Liver (tissue), 9 donors: Measurements from ENCODE around the gene ANTXR1. TPM values are rescaled to one million over a fixed set of nuclear protein-coding genes. Genes with fewer than 3 reads are reported as not detected.

Source experiments
- DNase-seq: peaks from one replicate; pipeline ENCODE4 v3.0.0-alpha.2; 2017; ENCODE audit warnings: low spot score
- H3K27ac ChIP-seq, 2 donors: one replicate each; pipeline ENCODE4 v1.7.0; 2013; ENCODE audit warnings: inconsistent platforms in 2 of 2, low read length in 2 of 2, control low read depth in 1 of 2, low read depth in 1 of 2, mild to moderate bottlenecking in 1 of 2
- H3K27me3 ChIP-seq, 4 donors: one replicate each; pipeline versions ENCODE4 v1.6.1 to v1.7.0; 2013; ENCODE audit warnings: low read length in 3 of 4, inconsistent platforms in 1 of 4, mild to moderate bottlenecking in 1 of 4, moderate library complexity in 1 of 4; ENCODE audit not compliant: control insufficient read depth in 4 of 4, insufficient read depth in 4 of 4
- H3K36me3 ChIP-seq, 4 donors: one replicate each; pipeline versions ENCODE4 v1.6.1 to v1.7.0; 2013; ENCODE audit warnings: low read length in 3 of 4, mild to moderate bottlenecking in 3 of 4, low read depth in 1 of 4, moderate library complexity in 1 of 4; ENCODE audit not compliant: control insufficient read depth in 4 of 4, insufficient read depth in 3 of 4
- H3K4me1 ChIP-seq, 4 donors: one replicate each; pipeline versions ENCODE4 v1.6.1 to v1.7.0; 2013; ENCODE audit warnings: low read length in 3 of 4, mild to moderate bottlenecking in 3 of 4, moderate library complexity in 1 of 4; ENCODE audit not compliant: control insufficient read depth in 4 of 4, insufficient read depth in 4 of 4
- H3K4me3 ChIP-seq, 3 donors: one replicate each; pipeline versions ENCODE4 v1.6.1 to v1.7.0; 2013; ENCODE audit warnings: low read length in 3 of 3, control low read depth in 1 of 3, low read depth in 1 of 3, mild to moderate bottlenecking in 1 of 3
- H3K9ac ChIP-seq, 2 donors: one replicate each; pipeline ENCODE4 v1.7.0; 2013; ENCODE audit warnings: low read length in 2 of 2, mild to moderate bottlenecking in 2 of 2, moderate library complexity in 2 of 2, control low read depth in 1 of 2, low read depth in 1 of 2
- H3K9me3 ChIP-seq, 4 donors: one replicate each; pipeline versions ENCODE4 v1.6.1 to v1.7.0; 2013; ENCODE audit warnings: low read length in 3 of 4; ENCODE audit not compliant: control insufficient read depth in 4 of 4
- FOXA1 ChIP-seq: IDR thresholded peaks from 2 replicates; pipeline ENCODE4 v1.6.1; 2016; ENCODE audit warnings: antibody characterized with exemption
- GABPA ChIP-seq, 2 donors: IDR thresholded peaks in 1 of 2; conservative IDR thresholded peaks in 1 of 2; 2 replicates each; pipeline ENCODE4 v1.6.1; 2016; ENCODE audit warnings: antibody characterized with exemption in 2 of 2, mild to moderate bottlenecking in 1 of 2, moderate library complexity in 1 of 2
- JUND ChIP-seq, 2 donors: IDR thresholded peaks; 2 replicates each; pipeline ENCODE4 v1.6.1; 2016; ENCODE audit warnings: antibody characterized with exemption in 2 of 2
- NR2F2 ChIP-seq: IDR thresholded peaks from 2 replicates; pipeline ENCODE4 v1.6.1; 2016; ENCODE audit warnings: antibody characterized with exemption
- RAD21 ChIP-seq, 2 donors: IDR thresholded peaks; 2 replicates each; pipeline ENCODE4 v1.6.1; 2016; ENCODE audit warnings: antibody characterized with exemption in 2 of 2, mild to moderate bottlenecking in 2 of 2
- RXRA ChIP-seq, 2 donors: IDR thresholded peaks; 2 replicates each; pipeline ENCODE4 v1.6.1; 2017 to 2018; ENCODE audit warnings: antibody characterized with exemption in 2 of 2, mild to moderate bottlenecking in 1 of 2
- SP1 ChIP-seq: IDR thresholded peaks from 2 replicates; pipeline ENCODE4 v1.6.1; 2018; ENCODE audit warnings: antibody characterized with exemption, mild to moderate bottlenecking
- TAF1 ChIP-seq: conservative IDR thresholded peaks from 2 replicates; pipeline ENCODE4 v1.6.1; 2016; ENCODE audit warnings: antibody characterized with exemption, mild to moderate bottlenecking
- WGBS: extraction: QIAGEN DNeasy Blood & Tissue Kit; methylation state at CpG from one replicate; pipeline ENCODE4 v1.1.7; 2013; 5-methylcytosine and 5-hydroxymethylcytosine counted together
- polyA plus RNA-seq, 2 donors: library from polyadenylated mRNA; stranded (reverse) in 1 of 2; unstranded in 1 of 2; fragments of 200-250 nt in 1 of 2; fragments of >200 nt in 1 of 2; fragmentation: Nextera tagmentation in 1 of 2; extraction: Ambion mirVana in 1 of 2; gene quantifications; one replicate each; pipeline versions ENCODE4 v1.2.1 to v1.2.3, GENCODE V29; 2013 to 2015
- total RNA-seq, 2 donors: library from RNA; depleted of rRNA; stranded (reverse); fragments of >200 nt; gene quantifications; one replicate each; pipeline ENCODE4 v1.2.3, GENCODE V29; 2014
- TF ChIP-seq, protein P1 (sequence below): IDR thresholded peaks from 2 replicates; pipeline ENCODE4 v1.6.1; 2016; ENCODE audit warnings: antibody characterized with exemption
- TF ChIP-seq, protein P2 (sequence below): IDR thresholded peaks from 2 replicates; pipeline ENCODE4 v1.6.1; 2016; ENCODE audit warnings: antibody characterized with exemption, mild to moderate bottlenecking
- TF ChIP-seq, protein P3 (sequence below): fragments of 150-350 bp; IDR thresholded peaks from 2 replicates; pipeline ENCODE4 v1.5.1; 2017; ENCODE audit warnings: improper control_type of control experiment, low read depth, low read length; ENCODE audit not compliant: missing input control
- TF ChIP-seq, protein P4 (sequence below): IDR thresholded peaks from 2 replicates; pipeline ENCODE4 v1.6.1; 2016; ENCODE audit warnings: antibody characterized with exemption
- TF ChIP-seq, protein P5 (sequence below): IDR thresholded peaks from 2 replicates; pipeline ENCODE4 v1.6.1; 2016; ENCODE audit warnings: antibody characterized with exemption
- donor health status: healthy.
- donor health status: healthy.
- donor health status: healthy.
- donor health status: healthy.
- donor health status: healthy.

Gene ANTXR1
- total and polyA plus RNA-seq, 4 donors, result 0.60 to 3.6 (median 1.8) TPM

DNA sequence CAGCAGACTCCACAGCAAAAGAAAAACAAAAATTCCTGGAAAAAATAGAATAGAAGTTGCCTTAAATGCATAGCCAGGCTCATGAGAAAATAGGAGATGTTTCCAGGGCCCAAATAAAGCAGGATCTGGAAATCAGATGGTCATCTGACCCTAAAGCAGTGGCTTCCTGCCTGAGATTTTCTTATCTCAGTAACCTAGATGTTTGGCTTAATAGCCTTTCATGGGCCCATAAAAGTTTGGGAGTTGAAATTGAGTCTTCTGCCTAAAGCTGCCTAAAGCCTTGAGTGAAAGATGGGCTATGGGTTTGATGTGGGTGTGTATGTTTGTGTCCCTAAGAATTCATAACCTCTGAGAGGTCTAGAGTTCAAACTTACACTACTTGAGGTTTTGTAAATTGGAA is 149.1 kb downstream of the ANTXR1 start:
- no peaks in the 10 kb centered on the region for H3K27me3 ChIP-seq
- H3K4me3 ChIP-seq, result no peak overlapping the region
- H3K4me1 ChIP-seq, result peaks cover 0 to 4% (median 0%) of the 10 kb centered on the region in 4 donors
- no peaks in the 10 kb centered on the region for H3K9me3 ChIP-seq
- TF ChIP-seq NR2F2 (no peak), GABPA (IDR thresholded peaks at IDR 0.05 in 1 of 2, conservative IDR thresholded peaks at IDR 0.05 in 1 of 2) (no peak), SP1 (no peak), TAF1 (no peak), RXRA (IDR thresholded peaks at IDR 0.05) (no peak), JUND (IDR thresholded peaks at IDR 0.05) (no peak), FOXA1 (no peak)
- TF ChIP-seq, protein P1, sequence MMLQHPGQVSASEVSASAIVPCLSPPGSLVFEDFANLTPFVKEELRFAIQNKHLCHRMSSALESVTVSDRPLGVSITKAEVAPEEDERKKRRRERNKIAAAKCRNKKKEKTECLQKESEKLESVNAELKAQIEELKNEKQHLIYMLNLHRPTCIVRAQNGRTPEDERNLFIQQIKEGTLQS, result no peak
- TF ChIP-seq, protein P2, sequence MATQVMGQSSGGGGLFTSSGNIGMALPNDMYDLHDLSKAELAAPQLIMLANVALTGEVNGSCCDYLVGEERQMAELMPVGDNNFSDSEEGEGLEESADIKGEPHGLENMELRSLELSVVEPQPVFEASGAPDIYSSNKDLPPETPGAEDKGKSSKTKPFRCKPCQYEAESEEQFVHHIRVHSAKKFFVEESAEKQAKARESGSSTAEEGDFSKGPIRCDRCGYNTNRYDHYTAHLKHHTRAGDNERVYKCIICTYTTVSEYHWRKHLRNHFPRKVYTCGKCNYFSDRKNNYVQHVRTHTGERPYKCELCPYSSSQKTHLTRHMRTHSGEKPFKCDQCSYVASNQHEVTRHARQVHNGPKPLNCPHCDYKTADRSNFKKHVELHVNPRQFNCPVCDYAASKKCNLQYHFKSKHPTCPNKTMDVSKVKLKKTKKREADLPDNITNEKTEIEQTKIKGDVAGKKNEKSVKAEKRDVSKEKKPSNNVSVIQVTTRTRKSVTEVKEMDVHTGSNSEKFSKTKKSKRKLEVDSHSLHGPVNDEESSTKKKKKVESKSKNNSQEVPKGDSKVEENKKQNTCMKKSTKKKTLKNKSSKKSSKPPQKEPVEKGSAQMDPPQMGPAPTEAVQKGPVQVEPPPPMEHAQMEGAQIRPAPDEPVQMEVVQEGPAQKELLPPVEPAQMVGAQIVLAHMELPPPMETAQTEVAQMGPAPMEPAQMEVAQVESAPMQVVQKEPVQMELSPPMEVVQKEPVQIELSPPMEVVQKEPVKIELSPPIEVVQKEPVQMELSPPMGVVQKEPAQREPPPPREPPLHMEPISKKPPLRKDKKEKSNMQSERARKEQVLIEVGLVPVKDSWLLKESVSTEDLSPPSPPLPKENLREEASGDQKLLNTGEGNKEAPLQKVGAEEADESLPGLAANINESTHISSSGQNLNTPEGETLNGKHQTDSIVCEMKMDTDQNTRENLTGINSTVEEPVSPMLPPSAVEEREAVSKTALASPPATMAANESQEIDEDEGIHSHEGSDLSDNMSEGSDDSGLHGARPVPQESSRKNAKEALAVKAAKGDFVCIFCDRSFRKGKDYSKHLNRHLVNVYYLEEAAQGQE, result no peak
- TF ChIP-seq, protein P3, sequence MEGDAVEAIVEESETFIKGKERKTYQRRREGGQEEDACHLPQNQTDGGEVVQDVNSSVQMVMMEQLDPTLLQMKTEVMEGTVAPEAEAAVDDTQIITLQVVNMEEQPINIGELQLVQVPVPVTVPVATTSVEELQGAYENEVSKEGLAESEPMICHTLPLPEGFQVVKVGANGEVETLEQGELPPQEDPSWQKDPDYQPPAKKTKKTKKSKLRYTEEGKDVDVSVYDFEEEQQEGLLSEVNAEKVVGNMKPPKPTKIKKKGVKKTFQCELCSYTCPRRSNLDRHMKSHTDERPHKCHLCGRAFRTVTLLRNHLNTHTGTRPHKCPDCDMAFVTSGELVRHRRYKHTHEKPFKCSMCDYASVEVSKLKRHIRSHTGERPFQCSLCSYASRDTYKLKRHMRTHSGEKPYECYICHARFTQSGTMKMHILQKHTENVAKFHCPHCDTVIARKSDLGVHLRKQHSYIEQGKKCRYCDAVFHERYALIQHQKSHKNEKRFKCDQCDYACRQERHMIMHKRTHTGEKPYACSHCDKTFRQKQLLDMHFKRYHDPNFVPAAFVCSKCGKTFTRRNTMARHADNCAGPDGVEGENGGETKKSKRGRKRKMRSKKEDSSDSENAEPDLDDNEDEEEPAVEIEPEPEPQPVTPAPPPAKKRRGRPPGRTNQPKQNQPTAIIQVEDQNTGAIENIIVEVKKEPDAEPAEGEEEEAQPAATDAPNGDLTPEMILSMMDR, result no peak
- H3K27ac ChIP-seq, result no peak overlapping the region
- DNase-seq, result no peak
- H3K9ac ChIP-seq, result no peak overlapping the region
- no peaks in the 10 kb centered on the region for H3K36me3 ChIP-seq

DNA sequence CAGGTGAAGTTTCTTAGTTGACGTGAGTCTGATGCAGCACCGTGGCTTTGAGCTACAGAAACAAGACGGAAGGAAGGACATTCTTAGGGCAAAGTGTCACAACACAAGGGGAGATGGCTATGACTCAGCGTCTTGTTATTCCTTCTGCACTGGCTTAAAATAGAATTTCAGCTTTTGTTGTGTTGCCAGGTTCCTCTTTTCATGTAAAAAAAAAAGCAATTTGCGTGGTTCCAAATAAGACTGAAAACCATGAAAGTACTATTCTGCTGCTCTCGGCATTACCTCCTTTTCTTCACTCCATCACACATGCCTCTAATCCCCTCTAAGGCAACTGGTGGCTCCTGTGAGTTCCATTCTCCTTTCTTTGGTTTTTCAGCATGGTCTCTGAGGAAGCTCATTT is 150.1 kb downstream of the ANTXR1 start:
- peak overlapping the region in 1 of 2 donors; percentile 36 for H3K27ac ChIP-seq
- H3K9ac ChIP-seq, result no peak overlapping the region
- H3K36me3 ChIP-seq, result no peaks in the 10 kb centered on the region
- TF ChIP-seq TAF1 (no peak), JUND (IDR thresholded peaks at IDR 0.05) (peak; percentile 48 to 63), RAD21 (IDR thresholded peaks at IDR 0.05) (no peak)
- DNase-seq, result no peak
- H3K4me3 ChIP-seq, result no peak overlapping the region
- WGBS, result 52% methylated on average over 6 of the region's 6 CpGs
- H3K9me3 ChIP-seq, result no peaks in the 10 kb centered on the region
- no peaks in the 10 kb centered on the region for H3K27me3 ChIP-seq
- H3K4me1 ChIP-seq, result peaks cover 0 to 4% (median 0%) of the 10 kb centered on the region in 4 donors

DNA sequence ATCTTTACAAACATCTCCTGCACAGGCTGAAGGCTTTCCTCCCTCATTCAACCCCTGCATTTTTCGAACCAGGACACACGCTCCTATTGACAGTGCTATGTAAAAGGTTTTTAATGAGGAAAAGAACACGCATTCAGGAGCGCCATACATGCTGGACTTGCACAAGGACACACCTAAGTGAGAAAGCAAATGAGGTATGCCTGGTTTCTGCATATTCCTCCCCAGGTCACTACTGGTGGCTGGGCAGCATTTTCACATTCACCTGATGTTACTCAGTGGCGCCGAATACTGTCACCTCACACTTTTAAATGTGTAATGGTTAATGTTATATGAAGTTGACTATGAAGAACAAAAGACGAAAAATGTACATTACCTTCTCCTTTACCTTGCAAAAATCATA is 150.6 kb downstream of the ANTXR1 start:
- TF ChIP-seq, protein P4, sequence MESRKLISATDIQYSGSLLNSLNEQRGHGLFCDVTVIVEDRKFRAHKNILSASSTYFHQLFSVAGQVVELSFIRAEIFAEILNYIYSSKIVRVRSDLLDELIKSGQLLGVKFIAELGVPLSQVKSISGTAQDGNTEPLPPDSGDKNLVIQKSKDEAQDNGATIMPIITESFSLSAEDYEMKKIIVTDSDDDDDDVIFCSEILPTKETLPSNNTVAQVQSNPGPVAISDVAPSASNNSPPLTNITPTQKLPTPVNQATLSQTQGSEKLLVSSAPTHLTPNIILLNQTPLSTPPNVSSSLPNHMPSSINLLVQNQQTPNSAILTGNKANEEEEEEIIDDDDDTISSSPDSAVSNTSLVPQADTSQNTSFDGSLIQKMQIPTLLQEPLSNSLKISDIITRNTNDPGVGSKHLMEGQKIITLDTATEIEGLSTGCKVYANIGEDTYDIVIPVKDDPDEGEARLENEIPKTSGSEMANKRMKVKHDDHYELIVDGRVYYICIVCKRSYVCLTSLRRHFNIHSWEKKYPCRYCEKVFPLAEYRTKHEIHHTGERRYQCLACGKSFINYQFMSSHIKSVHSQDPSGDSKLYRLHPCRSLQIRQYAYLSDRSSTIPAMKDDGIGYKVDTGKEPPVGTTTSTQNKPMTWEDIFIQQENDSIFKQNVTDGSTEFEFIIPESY, result no peak
- TF ChIP-seq, protein P5, sequence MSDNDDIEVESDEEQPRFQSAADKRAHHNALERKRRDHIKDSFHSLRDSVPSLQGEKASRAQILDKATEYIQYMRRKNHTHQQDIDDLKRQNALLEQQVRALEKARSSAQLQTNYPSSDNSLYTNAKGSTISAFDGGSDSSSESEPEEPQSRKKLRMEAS, result no peak
- peak overlapping the region in 1 of 2 donors; percentile 36 for H3K27ac ChIP-seq
- H3K27me3 ChIP-seq, result no peaks in the 10 kb centered on the region
- WGBS, result 95% methylated on average over 7 of the region's 7 CpGs
- H3K36me3 ChIP-seq, result no peaks in the 10 kb centered on the region
- no peak for DNase-seq
- H3K9me3 ChIP-seq, result no peaks in the 10 kb centered on the region
- no peak overlapping the region for H3K9ac ChIP-seq
- peaks cover 0 to 4% (median 0%) of the 10 kb centered on the region in 4 donors for H3K4me1 ChIP-seq
- H3K4me3 ChIP-seq, result no peak overlapping the region
